Calu3 (cell line): ENCODE measurements around the gene DCD. TPM values are rescaled to one million over a fixed set of nuclear protein-coding genes. Genes with fewer than 3 reads are reported as not detected.

ENCODE experiments used
- BruUV-seq: library from RNA; stranded (reverse); fragments of 400-500 nt; replicated peaks from 2 replicates; lab custom pipeline; 2021; lab: Mats Ljungman, UMichigan
- CTCF ChIA-PET: fragments of 300-600 bp; sonication (Branson Sonifier 250); formaldehyde crosslinking; loops from one replicate; lab custom pipeline; 2022; ENCODE audit warnings: antibody characterized with exemption; lab: Charles Lee
- DNase-seq: peaks from one replicate; pipeline ENCODE4 v3.0.0; 2022
- H3K27ac Mint-ChIP-seq: one replicate; pipeline ENCODE4 v1.8.0; 2022; ENCODE audit warnings: mixed read lengths; ENCODE audit not compliant: unreplicated experiment
- H3K27me3 Mint-ChIP-seq: one replicate; pipeline ENCODE4 v1.8.0; 2022; ENCODE audit warnings: mixed read lengths; ENCODE audit not compliant: unreplicated experiment
- H3K36me3 Mint-ChIP-seq: one replicate; pipeline ENCODE4 v1.8.0; 2022; ENCODE audit warnings: mild to moderate bottlenecking, moderate library complexity, mixed read lengths; ENCODE audit not compliant: insufficient read depth, unreplicated experiment
- H3K4me1 Mint-ChIP-seq: one replicate; pipeline ENCODE4 v1.8.0; 2022; ENCODE audit warnings: mild to moderate bottlenecking, low read depth, mixed read lengths; ENCODE audit not compliant: unreplicated experiment
- H3K4me3 Mint-ChIP-seq: one replicate; pipeline ENCODE4 v1.8.0; 2022; ENCODE audit warnings: mild to moderate bottlenecking, low read depth, moderate library complexity, mixed read lengths; ENCODE audit not compliant: unreplicated experiment
- H3K9me3 Mint-ChIP-seq: one replicate; pipeline ENCODE4 v1.8.0; 2022; ENCODE audit warnings: low read depth, mixed read lengths; ENCODE audit not compliant: unreplicated experiment
- CTCF ChIP-seq: fragments of 200-600 bp; IDR thresholded peaks from one replicate; pipeline ENCODE4 v1.8.0; 2022; ENCODE audit warnings: antibody characterized with exemption; ENCODE audit not compliant: unreplicated experiment
- intact Hi-C: fragments of 100-400 bp; cut with micrococcal nuclease; formaldehyde crosslinking; loops from one replicate; pipeline ENCODE4 v1.10.0; 2022; ENCODE audit not compliant: unreplicated experiment
- total RNA-seq: library from RNA; stranded (reverse); gene quantifications from 2 replicates; pipeline ENCODE4 v1.2.3, GENCODE V29; 2022

Gene DCD
- total RNA-seq, 1 experiment from 2014 or later: not detected

GRCh38 chr12:54631551-54631950, 16.6 kb downstream of the DCD start:
- Mint-ChIP-seq H3K4me3 (no peak overlapping the region), H3K27ac (no peak overlapping the region), H3K36me3 (no peaks in the 10 kb centered on the region), H3K27me3 (peaks cover 86% of the 10 kb centered on the region), H3K4me1 (no peaks in the 10 kb centered on the region), H3K9me3 (peaks cover 9% of the 10 kb centered on the region)
- no TSS peak for BruUV-seq
- TF ChIP-seq CTCF: no peak
- CTCF ChIA-PET: no interaction called here
- intact Hi-C loops: no loop called here
- no peak for DNase-seq

- Mint-ChIP-seq H3K36me3 (no peaks in the 10 kb centered on the region), H3K4me1 (no peaks in the 10 kb centered on the region), H3K9me3 (peaks cover 9% of the 10 kb centered on the region), H3K27me3 (peaks cover 86% of the 10 kb centered on the region), H3K4me3 (no peak overlapping the region), H3K27ac (no peak overlapping the region)
- no peak for TF ChIP-seq CTCF
- CTCF ChIA-PET: no interaction called here
- intact Hi-C loops: no loop called here
- no TSS peak for BruUV-seq
- no peak for DNase-seq
These were observed 18.2 kb downstream of the DCD start for GRCh38 chr12:54629925-54630324.

GRCh38 chr12:54628186-54628846, 19.8 kb downstream of the DCD start:
- TF ChIP-seq CTCF: no peak
- CTCF ChIA-PET: no interaction called here
- no peak overlapping the region for H3K27ac Mint-ChIP-seq
- H3K4me3 Mint-ChIP-seq: no peak overlapping the region
- intact Hi-C loops: no loop called here
- no TSS peak for BruUV-seq
- no peak for DNase-seq
- peaks cover 9% of the 10 kb centered on the region for H3K9me3 Mint-ChIP-seq
- H3K27me3 Mint-ChIP-seq: peaks cover 86% of the 10 kb centered on the region
- no peaks in the 10 kb centered on the region for H3K36me3 Mint-ChIP-seq
- H3K4me1 Mint-ChIP-seq: no peaks in the 10 kb centered on the region

- intact Hi-C loops: no loop called here
- no peak for TF ChIP-seq CTCF
- DNase-seq: no peak
- H3K4me1 Mint-ChIP-seq: no peaks in the 10 kb centered on the region
- no peaks in the 10 kb centered on the region for H3K36me3 Mint-ChIP-seq
- no TSS peak for BruUV-seq
- no peak overlapping the region for H3K27ac Mint-ChIP-seq
- CTCF ChIA-PET: interaction anchor here (0.5 kb wide), 1 partner anchor 22 kb away, joined by 3 read pairs; no protein-coding TSS in a partner anchor
- H3K4me3 Mint-ChIP-seq: no peak overlapping the region
- peaks cover 9% of the 10 kb centered on the region for H3K9me3 Mint-ChIP-seq
- peaks cover 86% of the 10 kb centered on the region for H3K27me3 Mint-ChIP-seq
These were observed 20.9 kb downstream of the DCD start for GRCh38 chr12:54627304-54627703.
